IPS DF 6.9 (cell line): ENCODE data around the gene ZNF223.

Experiments
- DNase-seq: peaks from one replicate; pipeline ENCODE4 v3.0.0-alpha.2; 2013; ENCODE audit warnings: low read depth, low spot score
- H3K27ac ChIP-seq: one replicate; pipeline ENCODE4 v1.5.1; 2013; ENCODE audit warnings: low read length, control low read depth
- H3K27me3 ChIP-seq: 2 replicates; pipeline ENCODE4 v1.6.1; 2013; ENCODE audit warnings: mild to moderate bottlenecking, low read length; ENCODE audit not compliant: control insufficient read depth, insufficient read depth
- H3K36me3 ChIP-seq: 2 replicates; pipeline ENCODE4 v1.6.1; 2013; ENCODE audit warnings: low read length; ENCODE audit not compliant: control insufficient read depth, insufficient read depth
- H3K4me1 ChIP-seq: 2 replicates; pipeline ENCODE4 v1.6.1; 2013; ENCODE audit warnings: low read length; ENCODE audit not compliant: control insufficient read depth, insufficient read depth
- H3K4me3 ChIP-seq: 2 replicates; pipeline ENCODE4 v1.5.1; 2013; ENCODE audit warnings: mild to moderate bottlenecking, low read length
- H3K9me3 ChIP-seq: 2 replicates; pipeline ENCODE4 v1.6.1; 2013; ENCODE audit warnings: low read length, inconsistent platforms; ENCODE audit not compliant: control insufficient read depth, insufficient read depth
- WGBS: extraction: QIAGEN DNeasy Blood & Tissue Kit; methylation state at CpG from one replicate; pipeline ENCODE4 v1.1.7; 2013; ENCODE audit warnings: mixed read lengths, missing lambda C conversion rate; ENCODE audit not compliant: insufficient read length, insufficient coverage; 5-methylcytosine and 5-hydroxymethylcytosine counted together

The ZNF223 gene

GRCh38 chr19:44025217-44025936, 26.5 kb upstream of the ZNF223 start, which contains the start of gene ZNF222:
Gene ZNF222, plus strand, starts transcription at chr19:44025379. Its CDS starts 58 bp downstream, at chr19:44025437.
- Histone ChIP-seq H3K36me3 (no peaks in the 10 kb centered on the region; the same call in 1 of the 2 replicates), H3K27ac (no peak within 1 kb of the TSS), H3K27me3 (no peaks in the 10 kb centered on the region), H3K4me3 (peak within 1 kb of the TSS; percentile 88), H3K4me1 (no peaks in the 10 kb centered on the region), H3K9me3 (no peaks in the 10 kb centered on the region)
- peak; percentile 74 for DNase-seq
- WGBS = no CpG with 5 or more reads among the region's 37 CpGs

GRCh38 chr19:44026622-44027021, 25.2 kb upstream of the ZNF223 start:
- no peaks in the 10 kb centered on the region for H3K4me1 ChIP-seq
- no peak overlapping the region for H3K27ac ChIP-seq
- H3K4me3 ChIP-seq = no peak overlapping the region
- no peak for DNase-seq
- peaks cover under 1% of the 10 kb centered on the region for H3K9me3 ChIP-seq
- WGBS = no CpG with 5 or more reads among the region's 6 CpGs
- H3K36me3 ChIP-seq = no peaks in the 10 kb centered on the region; the same call in 1 of the 2 replicates
- H3K27me3 ChIP-seq = no peaks in the 10 kb centered on the region

DNA sequence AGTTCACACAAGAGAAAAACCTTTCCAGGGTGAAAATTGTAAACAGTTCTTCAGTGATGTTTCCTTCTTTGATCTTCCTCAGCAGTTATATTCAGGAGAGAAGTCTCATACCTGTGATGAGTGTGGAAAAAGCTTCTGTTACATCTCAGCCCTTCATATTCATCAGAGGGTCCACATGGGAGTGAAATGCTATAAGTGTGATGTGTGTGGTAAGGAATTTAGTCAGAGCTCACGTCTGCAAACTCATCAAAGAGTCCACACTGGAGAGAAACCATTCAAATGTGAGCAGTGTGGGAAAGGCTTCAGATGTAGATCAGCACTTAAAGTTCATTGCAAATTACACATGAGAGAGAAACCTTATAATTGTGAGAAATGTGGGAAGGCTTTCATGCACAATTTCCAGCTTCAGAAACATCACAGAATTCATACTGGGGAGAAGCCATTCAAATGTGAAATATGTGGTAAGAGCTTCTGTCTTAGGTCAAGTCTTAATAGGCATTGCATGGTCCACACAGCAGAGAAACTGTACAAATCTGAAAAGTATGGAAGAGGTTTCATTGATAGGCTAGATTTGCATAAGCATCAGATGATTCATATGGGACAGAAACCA, 19.7 kb upstream of the ZNF223 start:
- no CpG with 5 or more reads among the region's 1 CpG for WGBS
- no peak for DNase-seq
- H3K4me1 ChIP-seq = no peaks in the 10 kb centered on the region
- H3K4me3 ChIP-seq = no peak overlapping the region
- no peak overlapping the region for H3K27ac ChIP-seq
- no peaks in the 10 kb centered on the region for H3K27me3 ChIP-seq
- peaks cover 5% of the 10 kb centered on the region for H3K9me3 ChIP-seq
- H3K36me3 ChIP-seq = peaks cover 7% of the 10 kb centered on the region; the same call in 1 of the 2 replicates

- Histone ChIP-seq H3K9me3 (no peaks in the 10 kb centered on the region), H3K4me3 (no peak overlapping the region), H3K27ac (no peak overlapping the region), H3K36me3 (no peaks in the 10 kb centered on the region), H3K4me1 (no peaks in the 10 kb centered on the region), H3K27me3 (no peaks in the 10 kb centered on the region)
- WGBS = no CpG with 5 or more reads among the region's 2 CpGs
- no peak for DNase-seq
These were observed 9.7 kb upstream of the ZNF223 start for GRCh38 chr19:44042147-44042546.

GRCh38 chr19:44050740-44051649, 841 bp upstream of the ZNF223 start:
- peak overlapping the region; percentile 24; the same call in 1 of the 2 replicates for H3K4me3 ChIP-seq
- H3K9me3 ChIP-seq = no peaks in the 10 kb centered on the region
- no peaks in the 10 kb centered on the region for H3K4me1 ChIP-seq
- no peak for DNase-seq
- no peak overlapping the region for H3K27ac ChIP-seq
- WGBS = no CpG with 5 or more reads among the region's 21 CpGs
- no peaks in the 10 kb centered on the region for H3K36me3 ChIP-seq
- no peaks in the 10 kb centered on the region for H3K27me3 ChIP-seq

GRCh38 chr19:44055870-44056269, 4.0 kb downstream of the ZNF223 start:
- H3K4me3 ChIP-seq = no peak overlapping the region
- H3K27me3 ChIP-seq = no peaks in the 10 kb centered on the region
- WGBS = no CpG with 5 or more reads among the region's 5 CpGs
- no peak for DNase-seq
- peaks cover 5% of the 10 kb centered on the region; the same call in 1 of the 2 replicates for H3K36me3 ChIP-seq
- no peak overlapping the region for H3K27ac ChIP-seq
- H3K4me1 ChIP-seq = no peaks in the 10 kb centered on the region
- no peaks in the 10 kb centered on the region for H3K9me3 ChIP-seq

DNA sequence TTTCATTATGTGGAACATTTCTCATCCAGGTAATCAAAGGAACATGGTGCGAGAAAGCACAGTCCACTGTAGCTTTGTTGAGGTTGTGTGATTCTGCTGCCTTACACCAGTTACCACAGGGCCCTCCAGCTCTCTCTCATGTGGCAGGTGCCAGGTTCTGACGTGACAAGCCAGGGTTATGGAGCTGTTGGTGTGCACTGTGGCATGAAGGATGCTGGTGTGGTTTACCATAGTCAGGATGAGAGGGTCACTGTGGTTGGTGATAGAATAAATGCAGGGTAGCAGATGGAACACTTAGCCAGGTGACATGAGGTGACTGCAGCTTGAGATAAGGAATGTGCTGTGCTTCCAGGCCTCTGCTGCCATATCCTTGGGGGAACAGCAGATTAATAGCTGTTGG, 7.4 kb downstream of the ZNF223 start:
- Histone ChIP-seq H3K36me3 (peaks cover 8% of the 10 kb centered on the region), H3K9me3 (no peaks in the 10 kb centered on the region)
- WGBS = no CpG with 5 or more reads among the region's 2 CpGs

GRCh38 chr19:44061038-44061437, 9.2 kb downstream of the ZNF223 start:
- Histone ChIP-seq H3K36me3 (peaks cover 11% of the 10 kb centered on the region), H3K27ac (no peak overlapping the region), H3K4me1 (no peaks in the 10 kb centered on the region), H3K9me3 (0 out of 2 replicates have a peak, but pooled peaks cover under 1% of the 10 kb centered on the region), H3K4me3 (no peak overlapping the region), H3K27me3 (no peaks in the 10 kb centered on the region)
- no CpG with 5 or more reads among the region's 1 CpG for WGBS
- DNase-seq = no peak

More for the DNA sequence above, 7.4 kb downstream of the ZNF223 start:
- no peak overlapping the region for H3K4me3 ChIP-seq
- H3K27ac ChIP-seq = no peak overlapping the region
- H3K27me3 ChIP-seq = no peaks in the 10 kb centered on the region
- DNase-seq = no peak
- no peaks in the 10 kb centered on the region for H3K4me1 ChIP-seq

- Histone ChIP-seq H3K9me3 (peaks cover 3% of the 10 kb centered on the region; the same call in 1 of the 2 replicates), H3K4me3 (no peak overlapping the region), H3K4me1 (no peaks in the 10 kb centered on the region), H3K36me3 (peaks cover 18% of the 10 kb centered on the region; the same call in 1 of the 2 replicates), H3K27ac (no peak overlapping the region), H3K27me3 (no peaks in the 10 kb centered on the region)
- DNase-seq = no peak
- WGBS = no CpG with 5 or more reads among the region's 3 CpGs
These were observed 14.5 kb downstream of the ZNF223 start for GRCh38 chr19:44066305-44066704.

GRCh38 chr19:44069415-44069814, 17.6 kb downstream of the ZNF223 start:
- no CpG with 5 or more reads among the region's 1 CpG for WGBS
- Histone ChIP-seq H3K9me3 (peaks cover 3% of the 10 kb centered on the region; the same call in 1 of the 2 replicates), H3K36me3 (peaks cover 14% of the 10 kb centered on the region; the same call in 1 of the 2 replicates), H3K27me3 (no peaks in the 10 kb centered on the region), H3K27ac (no peak overlapping the region), H3K4me1 (no peaks in the 10 kb centered on the region; the same call in 1 of the 2 replicates), H3K4me3 (no peak overlapping the region)
- no peak for DNase-seq
